Adipocyte (in vitro differentiated cells): Measurements from ENCODE around the gene DGKB.

Experiments
- DNase-seq: peaks from one replicate; pipeline ENCODE4 v3.0.0-alpha.2; 2015; ENCODE audit warnings: low read depth
- H3K27me3 ChIP-seq: replicated peaks from 2 replicates; pipeline ENCODE4 v1.7.0; 2013; ENCODE audit warnings: mild to moderate bottlenecking, low read length, moderate library complexity; ENCODE audit not compliant: control insufficient read depth, insufficient read depth
- H3K36me3 ChIP-seq: 2 replicates; pipeline ENCODE4 v1.7.0; 2013; ENCODE audit warnings: low read length, mild to moderate bottlenecking, moderate library complexity; ENCODE audit not compliant: control insufficient read depth, insufficient read depth, severe bottlenecking
- H3K4me1 ChIP-seq: 2 replicates; pipeline ENCODE4 v1.7.0; 2013; ENCODE audit warnings: mild to moderate bottlenecking, low read length, moderate library complexity; ENCODE audit not compliant: control insufficient read depth, insufficient read depth
- H3K4me3 ChIP-seq: 2 replicates; pipeline ENCODE4 v1.7.0; 2013; ENCODE audit warnings: mild to moderate bottlenecking, low read length, moderate library complexity
- H3K9ac ChIP-seq: 2 replicates; pipeline ENCODE4 v1.7.0; 2013; ENCODE audit warnings: mild to moderate bottlenecking, low read length, moderate library complexity
- H3K9me3 ChIP-seq: 2 replicates; pipeline ENCODE4 v1.7.0; 2013; ENCODE audit warnings: mild to moderate bottlenecking, low read length, moderate library complexity; ENCODE audit not compliant: control insufficient read depth

The DGKB gene

DNA sequence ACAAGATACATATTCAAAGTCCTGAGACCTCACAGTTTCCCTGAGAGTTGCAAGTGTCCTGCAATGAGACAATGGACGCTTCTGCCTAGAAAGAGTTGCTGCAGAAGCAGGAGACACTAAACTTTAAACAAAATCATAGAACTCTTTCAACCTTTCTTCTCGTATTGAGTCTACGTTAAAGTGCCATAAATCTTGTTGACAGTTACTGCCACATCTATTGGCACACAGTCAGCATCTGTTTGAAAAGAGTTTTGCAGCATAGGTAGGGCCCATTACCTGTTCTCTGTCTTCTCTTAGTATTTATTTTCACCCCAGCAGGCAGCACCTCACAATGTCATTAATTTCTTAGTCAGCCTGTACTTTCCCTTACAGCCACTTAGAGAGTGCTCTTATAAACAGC is 577.8 kb downstream of the DGKB start:
- H3K9me3 ChIP-seq, result peaks cover 5% of the 10 kb centered on the region
- DNase-seq, result no peak
- H3K27me3 ChIP-seq, result no peaks in the 10 kb centered on the region

DNA sequence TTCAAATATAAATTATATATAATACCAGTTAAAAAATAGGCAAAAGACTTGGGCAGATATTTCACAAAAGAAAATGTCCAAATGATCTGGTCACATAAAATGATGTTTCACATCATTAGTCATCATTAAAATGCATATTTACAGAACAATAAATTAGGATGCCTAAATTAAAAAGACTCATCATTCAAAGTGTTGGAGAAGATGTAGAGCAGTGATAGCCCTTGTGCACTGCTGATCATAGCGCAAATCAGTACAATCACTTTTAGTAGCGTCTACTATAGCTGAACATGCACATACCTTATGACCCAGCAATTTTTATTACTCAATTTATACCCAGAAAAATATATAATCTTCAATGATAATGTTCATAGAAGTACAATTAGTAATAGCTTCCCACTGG is 579.8 kb downstream of the DGKB start:
- H3K27me3 ChIP-seq, result no peaks in the 10 kb centered on the region
- no peaks in the 10 kb centered on the region for H3K36me3 ChIP-seq
- no peaks in the 10 kb centered on the region for H3K4me1 ChIP-seq
- DNase-seq, result no peak
- H3K9me3 ChIP-seq, result peaks cover 5% of the 10 kb centered on the region
- H3K9ac ChIP-seq, result no peak overlapping the region
- no peak overlapping the region for H3K4me3 ChIP-seq

More for the DNA sequence above, 577.8 kb downstream of the DGKB start:
- no peaks in the 10 kb centered on the region for H3K36me3 ChIP-seq
- no peak overlapping the region for H3K9ac ChIP-seq
- H3K4me3 ChIP-seq, result no peak overlapping the region
- no peaks in the 10 kb centered on the region for H3K4me1 ChIP-seq

- no peaks in the 10 kb centered on the region for H3K4me1 ChIP-seq
- H3K27me3 ChIP-seq, result no peaks in the 10 kb centered on the region
- no peaks in the 10 kb centered on the region for H3K36me3 ChIP-seq
- DNase-seq, result no peak
- no peak overlapping the region for H3K9ac ChIP-seq
- no peak overlapping the region for H3K4me3 ChIP-seq
- peaks cover 5% of the 10 kb centered on the region for H3K9me3 ChIP-seq
Measured at GRCh38 chr7:14321947-14322346, 580.6 kb downstream of the DGKB start.

- Histone ChIP-seq H3K9ac (no peak overlapping the region), H3K36me3 (no peaks in the 10 kb centered on the region)
Measured at GRCh38 chr7:14309432-14309831, 593.1 kb downstream of the DGKB start.

DNA sequence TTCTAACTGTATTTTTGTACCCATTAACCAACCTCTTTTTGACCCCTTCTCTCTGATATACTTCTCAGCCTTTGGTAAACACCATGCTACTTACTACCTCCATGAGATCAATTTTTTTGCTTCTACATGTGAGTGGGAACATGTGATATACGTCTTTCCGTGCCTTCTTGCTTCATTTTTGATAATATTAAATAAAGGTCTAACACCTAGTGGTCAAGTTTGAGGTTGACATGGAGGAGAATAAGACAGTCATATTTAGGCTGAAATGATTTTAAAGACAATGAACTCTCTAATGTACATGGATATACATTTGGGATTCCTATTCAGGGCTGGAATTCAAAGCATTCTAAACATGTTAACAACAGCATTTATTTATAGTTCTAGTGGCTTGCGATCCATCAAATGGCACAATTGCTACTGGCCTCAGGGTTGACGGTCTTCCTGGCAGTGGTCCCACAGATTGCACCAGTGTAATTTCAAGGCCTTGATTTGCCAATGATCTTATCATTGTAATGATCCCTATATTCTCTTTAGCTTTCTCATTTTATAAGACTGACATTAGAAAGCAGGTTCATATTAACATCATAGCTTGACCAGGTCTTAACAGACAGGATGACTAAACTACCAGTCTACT is 597.2 kb downstream of the DGKB start:
- no peak overlapping the region for H3K4me3 ChIP-seq
- H3K36me3 ChIP-seq, result no peaks in the 10 kb centered on the region
- peak; percentile 25 for DNase-seq
- no peaks in the 10 kb centered on the region for H3K9me3 ChIP-seq
- no peaks in the 10 kb centered on the region for H3K27me3 ChIP-seq
- H3K4me1 ChIP-seq, result no peaks in the 10 kb centered on the region
- H3K9ac ChIP-seq, result no peak overlapping the region

More at GRCh38 chr7:14309432-14309831, 593.1 kb downstream of the DGKB start:
- H3K27me3 ChIP-seq, result no peaks in the 10 kb centered on the region
- no peak overlapping the region for H3K4me3 ChIP-seq
- H3K9me3 ChIP-seq, result no peaks in the 10 kb centered on the region
- DNase-seq, result no peak
- H3K4me1 ChIP-seq, result no peaks in the 10 kb centered on the region

GRCh38 chr7:14303536-14303935 is 599.0 kb downstream of the DGKB start:
- Histone ChIP-seq H3K27me3 (no peaks in the 10 kb centered on the region), H3K9ac (no peak overlapping the region), H3K36me3 (no peaks in the 10 kb centered on the region), H3K4me3 (no peak overlapping the region), H3K4me1 (no peaks in the 10 kb centered on the region), H3K9me3 (no peaks in the 10 kb centered on the region)
- DNase-seq, result no peak

- no peaks in the 10 kb centered on the region for H3K4me1 ChIP-seq
- H3K27me3 ChIP-seq, result no peaks in the 10 kb centered on the region
- no peaks in the 10 kb centered on the region for H3K36me3 ChIP-seq
- H3K4me3 ChIP-seq, result no peak overlapping the region
- no peak overlapping the region for H3K9ac ChIP-seq
- no peak for DNase-seq
- H3K9me3 ChIP-seq, result no peaks in the 10 kb centered on the region
Measured at GRCh38 chr7:14294637-14295036, 607.9 kb downstream of the DGKB start.

DNA sequence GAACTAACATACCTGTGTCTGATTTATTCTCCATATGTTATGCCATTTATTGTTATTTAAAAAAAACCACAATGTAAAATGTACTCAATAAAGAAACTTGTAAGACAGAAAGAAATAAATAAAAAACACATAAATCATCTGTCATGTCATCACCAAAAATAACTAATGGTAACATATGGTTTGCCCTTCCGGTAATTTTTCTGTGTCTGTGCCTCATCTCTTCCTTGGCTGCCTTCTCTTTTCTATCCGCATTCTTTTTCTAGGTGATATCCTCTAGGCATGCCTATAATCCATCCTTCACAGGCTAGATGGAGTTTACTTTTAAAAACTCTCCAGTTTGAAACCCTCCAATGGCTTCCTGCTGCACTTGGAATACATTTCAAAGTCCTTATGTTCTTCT is 609.1 kb downstream of the DGKB start:
- Histone ChIP-seq H3K9me3 (no peaks in the 10 kb centered on the region), H3K27me3 (no peaks in the 10 kb centered on the region), H3K9ac (no peak overlapping the region), H3K4me1 (no peaks in the 10 kb centered on the region), H3K36me3 (no peaks in the 10 kb centered on the region), H3K4me3 (no peak overlapping the region)
- no peak for DNase-seq

DNA sequence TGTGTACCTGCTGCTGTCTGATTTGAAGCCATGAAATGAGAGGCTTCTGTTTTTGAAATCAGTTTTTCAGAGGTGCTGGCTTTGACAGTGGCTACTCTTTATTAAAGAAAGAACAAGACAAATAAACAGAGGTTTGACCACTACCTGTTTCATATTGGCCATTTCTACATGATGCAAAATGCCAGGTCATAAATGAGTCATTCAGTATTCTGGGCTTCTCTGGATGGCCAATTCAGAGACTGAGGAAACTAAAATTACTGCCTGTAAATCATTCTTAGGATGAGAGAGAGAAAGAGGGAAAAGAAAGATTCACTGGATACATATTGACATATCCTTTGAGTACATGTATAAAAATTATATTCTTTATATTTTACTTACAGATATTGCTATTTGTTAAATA is 609.8 kb downstream of the DGKB start:
- no peaks in the 10 kb centered on the region for H3K9me3 ChIP-seq
- H3K27me3 ChIP-seq, result no peaks in the 10 kb centered on the region
- no peaks in the 10 kb centered on the region for H3K4me1 ChIP-seq
- no peak overlapping the region for H3K9ac ChIP-seq
- DNase-seq, result no peak
- no peak overlapping the region for H3K4me3 ChIP-seq
- no peaks in the 10 kb centered on the region for H3K36me3 ChIP-seq

GRCh38 chr7:14289957-14290356 is 612.6 kb downstream of the DGKB start:
- Histone ChIP-seq H3K9me3 (no peaks in the 10 kb centered on the region), H3K9ac (no peak overlapping the region), H3K4me3 (no peak overlapping the region), H3K27me3 (no peaks in the 10 kb centered on the region), H3K36me3 (no peaks in the 10 kb centered on the region), H3K4me1 (no peaks in the 10 kb centered on the region)
- no peak for DNase-seq

GRCh38 chr7:14288701-14289100 is 613.9 kb downstream of the DGKB start:
- H3K36me3 ChIP-seq, result no peaks in the 10 kb centered on the region
- H3K4me1 ChIP-seq, result no peaks in the 10 kb centered on the region
- H3K9me3 ChIP-seq, result no peaks in the 10 kb centered on the region
- DNase-seq, result no peak
- H3K9ac ChIP-seq, result no peak overlapping the region
- no peaks in the 10 kb centered on the region for H3K27me3 ChIP-seq
- H3K4me3 ChIP-seq, result no peak overlapping the region

DNA sequence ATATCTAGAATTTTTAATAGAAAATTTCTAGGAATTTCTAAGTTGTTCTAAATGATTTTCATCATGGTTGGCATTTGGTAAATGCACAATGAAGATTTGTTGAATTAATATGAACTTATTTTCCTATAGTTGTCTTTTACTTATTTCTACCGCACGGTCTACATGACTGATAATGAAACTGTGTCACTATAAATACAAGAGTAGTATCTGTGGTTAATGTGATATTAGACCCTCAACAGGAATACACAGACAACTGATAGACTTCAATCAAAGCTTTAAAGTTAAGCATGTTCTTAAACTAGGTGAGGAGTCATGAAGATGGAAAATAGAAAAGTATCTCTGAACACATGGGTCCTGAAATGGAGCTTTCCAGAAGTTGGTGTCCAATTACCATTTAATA is 615.2 kb downstream of the DGKB start:
- no peak overlapping the region for H3K4me3 ChIP-seq
- no peaks in the 10 kb centered on the region for H3K9me3 ChIP-seq
- no peaks in the 10 kb centered on the region for H3K36me3 ChIP-seq
- H3K4me1 ChIP-seq, result no peaks in the 10 kb centered on the region
- no peak overlapping the region for H3K9ac ChIP-seq
- no peak for DNase-seq
- no peaks in the 10 kb centered on the region for H3K27me3 ChIP-seq
